GM12892 (cell line): ENCODE measurements around the gene GTF2H2C_2.
"Not testable (repeated sequence)": the region's sequence is repeated elsewhere in the genome, so short reads cannot be mapped to it uniquely, and the experiment has no call there.

ENCODE experiments used
- DNase-seq: peaks from one replicate; pipeline ENCODE4 v3.0.0; 2011; ENCODE audit not compliant: insufficient read length
- FAIRE-seq: peaks from 2 replicates; lab custom pipeline; 2011; peaks lifted over from hg19 to GRCh38; lab: Jason Lieb, UNC
- POLR2A ChIP-seq: IDR thresholded peaks from 2 replicates; pipeline ENCODE4 v1.6.1; 2011; ENCODE audit warnings: low read depth, low read length, control low read depth
- POLR2AphosphoS5 ChIP-seq: IDR thresholded peaks from 2 replicates; pipeline ENCODE4 v1.6.1; 2011; ENCODE audit warnings: low read depth, low read length, control low read depth

The GTF2H2C_2 gene

GRCh38 chr5:70415117-70415516, at the start of gene GTF2H2C_2:
Gene GTF2H2C_2, plus strand, starts transcription at chr5:70415368.
- DNase-seq, FAIRE-seq: not testable (repeated sequence)

- DNase-seq = not testable (repeated sequence)
- 0 out of 2 replicates have a peak, but pooled peaks have one; percentile 23 for TF ChIP-seq POLR2AphosphoS5
- TF ChIP-seq POLR2A = peak; percentile 54; the same call in 1 of the 2 replicates
- FAIRE-seq = peak; percentile 14
Measured at GRCh38 chr5:70400984-70401686, 14.0 kb upstream of the GTF2H2C_2 start.

DNA sequence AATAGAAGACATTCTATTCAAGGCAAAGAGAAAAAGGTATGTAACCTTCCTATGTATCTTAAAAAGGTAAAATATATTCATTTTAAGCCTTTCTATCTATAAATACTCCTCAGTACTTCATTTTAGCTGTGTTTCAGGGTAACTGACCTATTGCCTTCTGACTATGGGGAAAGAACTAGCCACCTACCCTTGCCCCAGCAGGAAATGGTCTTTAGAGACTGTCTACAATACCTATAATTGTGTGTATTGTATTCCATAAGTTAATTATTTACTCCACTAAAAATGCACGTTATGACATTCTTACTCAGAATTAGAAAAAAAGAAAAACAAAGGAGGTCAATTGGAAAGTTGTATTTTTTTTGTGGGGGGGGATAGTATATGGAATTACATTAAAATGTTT, 6.2 kb downstream of the GTF2H2C_2 start:
- not testable (repeated sequence) for FAIRE-seq

DNA sequence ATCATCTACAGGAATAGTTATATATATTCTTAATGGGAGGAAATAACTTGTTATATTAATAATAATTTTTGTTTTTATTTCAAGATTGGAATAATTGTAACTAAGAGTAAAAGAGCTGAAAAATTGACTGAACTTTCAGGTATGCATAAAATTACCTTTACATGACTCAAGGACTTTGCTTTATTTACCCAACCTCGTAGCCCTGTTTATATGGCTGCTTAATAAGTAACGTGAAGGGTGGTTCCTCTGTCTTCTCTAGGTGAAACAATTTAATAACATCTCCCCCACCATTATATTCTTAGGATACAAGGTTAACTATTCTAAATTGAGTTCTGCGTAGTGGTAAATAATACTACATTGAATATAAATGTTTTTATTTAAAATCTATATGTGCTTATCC, 8.0 kb downstream of the GTF2H2C_2 start:
- not testable (repeated sequence) for DNase-seq, FAIRE-seq

More for the DNA sequence above, 6.2 kb downstream of the GTF2H2C_2 start:
- DNase-seq = not testable (repeated sequence)

DNA sequence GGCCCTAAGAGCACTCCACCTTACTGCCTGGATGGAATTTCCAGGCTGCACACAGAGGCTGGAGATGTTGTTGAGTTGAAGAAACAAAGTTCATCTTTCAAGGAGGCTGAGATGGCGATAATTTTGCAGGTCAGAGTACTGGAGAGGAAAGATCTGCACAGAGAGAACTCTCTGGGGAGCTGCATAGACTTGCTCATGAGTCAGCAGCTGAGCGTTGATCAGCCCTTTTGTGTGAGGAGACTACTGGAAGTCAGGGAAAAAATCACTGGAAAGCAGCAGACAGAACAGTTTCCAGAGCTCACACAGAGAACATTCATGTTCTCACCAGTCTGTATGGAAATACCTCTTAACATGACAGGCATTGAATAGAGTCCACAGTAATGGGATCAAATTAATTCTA, 23.4 kb downstream of the GTF2H2C_2 start:
- DNase-seq, FAIRE-seq: not testable (repeated sequence)

DNA sequence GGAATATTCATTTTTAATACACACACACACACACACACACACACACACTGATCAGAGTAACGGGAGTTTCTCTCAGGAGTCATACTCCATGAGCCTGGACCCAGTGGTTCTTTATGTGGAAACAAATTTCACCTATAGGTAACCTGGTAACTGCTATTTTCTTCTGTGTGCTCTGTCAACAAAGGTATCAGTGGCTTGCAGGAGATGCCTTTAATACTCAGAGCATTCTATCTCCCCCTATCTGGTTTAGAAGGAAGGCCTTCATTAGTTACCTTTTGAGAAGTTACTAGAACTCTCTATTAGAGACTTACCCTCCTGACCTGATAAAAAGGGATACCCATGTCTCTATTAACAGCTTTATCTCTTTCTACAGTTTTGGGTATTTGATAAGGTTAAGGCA, 34.4 kb downstream of the GTF2H2C_2 start:
- FAIRE-seq, DNase-seq: not testable (repeated sequence)

- DNase-seq, FAIRE-seq: not testable (repeated sequence)
Measured at GRCh38 chr5:70451249-70451984, 36.2 kb downstream of the GTF2H2C_2 start.

- DNase-seq, FAIRE-seq: not testable (repeated sequence)
Measured at GRCh38 chr5:70457093-70457492, 41.9 kb downstream of the GTF2H2C_2 start.

DNA sequence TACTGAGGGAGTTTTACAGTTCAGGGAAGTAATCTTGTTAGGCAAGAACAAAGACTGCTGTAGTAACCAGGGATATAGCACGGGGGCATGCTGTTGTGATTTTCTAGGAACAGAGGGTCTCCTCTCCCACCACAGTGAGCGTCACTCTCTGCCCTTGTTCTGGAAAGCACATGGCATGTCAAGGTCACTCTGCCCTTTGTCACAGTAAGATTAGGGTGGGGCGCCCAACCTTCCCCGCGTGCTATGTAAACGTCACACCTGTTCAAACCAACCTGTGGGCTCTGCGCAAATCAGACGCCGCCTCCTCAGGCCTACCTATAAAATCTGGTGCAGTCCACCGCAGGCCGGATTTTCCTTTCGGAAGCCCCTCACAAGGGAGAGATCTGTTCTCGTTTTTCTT, 44.0 kb downstream of the GTF2H2C_2 start:
- DNase-seq, FAIRE-seq: not testable (repeated sequence)

DNA sequence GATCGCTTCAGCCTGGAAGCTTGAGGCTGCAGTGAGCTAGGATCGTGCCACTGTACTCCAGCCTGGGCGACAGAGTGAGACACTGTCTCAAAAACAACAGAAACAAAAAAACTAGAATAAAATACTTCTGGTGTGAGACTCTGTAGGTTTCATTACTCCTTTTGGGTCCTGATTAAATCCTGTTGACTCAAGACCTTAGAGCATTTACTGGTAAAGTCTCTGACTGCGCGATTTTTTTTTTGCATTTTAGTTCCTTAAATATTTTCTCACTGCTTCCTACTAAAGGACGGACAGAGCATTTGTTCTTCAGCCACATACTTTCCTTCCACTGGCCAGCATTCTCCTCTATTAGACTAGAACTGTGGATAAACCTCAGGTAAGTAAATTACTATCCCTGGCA, 46.8 kb downstream of the GTF2H2C_2 start:
- not testable (repeated sequence) for FAIRE-seq, DNase-seq

DNA sequence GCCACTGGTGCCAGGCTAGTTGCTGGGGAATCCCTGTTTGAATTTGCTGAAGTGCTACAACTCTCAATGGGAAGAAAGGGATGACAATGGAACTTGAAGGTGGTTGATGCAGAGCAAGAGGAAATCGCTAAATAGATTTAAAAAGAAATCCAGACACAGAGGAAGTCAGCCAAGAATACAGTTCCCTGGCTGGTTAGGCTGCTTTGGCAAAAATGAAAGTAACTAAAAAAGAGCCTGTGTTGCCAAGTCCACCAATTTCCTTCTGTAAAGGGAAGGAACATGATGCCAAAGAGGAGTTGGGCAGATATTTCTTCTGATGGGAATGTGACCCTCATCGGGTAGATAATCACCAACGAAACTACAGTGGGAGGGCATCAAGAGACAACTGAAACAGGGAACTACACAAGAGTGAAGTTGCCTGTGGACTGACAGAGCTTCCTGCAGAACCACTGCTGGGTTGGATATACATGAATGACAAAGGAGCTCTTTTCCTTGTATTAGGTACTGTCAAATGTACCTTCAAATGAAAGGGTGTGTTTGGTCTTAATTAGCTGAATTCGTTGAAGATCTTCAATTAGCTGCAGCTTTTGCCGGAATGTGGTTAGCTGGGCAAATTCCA, 49.0 kb downstream of the GTF2H2C_2 start:
- not testable (repeated sequence) for FAIRE-seq, DNase-seq

- not testable (repeated sequence) for DNase-seq, FAIRE-seq
Measured at GRCh38 chr5:70469926-70470509, 54.9 kb downstream of the GTF2H2C_2 start.
